Liver (tissue), 9 donors: Measurements from ENCODE around the gene SORCS2. TPM values are rescaled to one million over a fixed set of nuclear protein-coding genes. Genes with fewer than 3 reads are reported as not detected.

Experiments
- DNase-seq: peaks from one replicate; pipeline ENCODE4 v3.0.0-alpha.2; 2017; ENCODE audit warnings: low spot score
- H3K27ac ChIP-seq, 2 donors: one replicate each; pipeline ENCODE4 v1.7.0; 2013; ENCODE audit warnings: inconsistent platforms in 2 of 2, low read length in 2 of 2, control low read depth in 1 of 2, low read depth in 1 of 2, mild to moderate bottlenecking in 1 of 2
- H3K27me3 ChIP-seq, 4 donors: one replicate each; pipeline versions ENCODE4 v1.6.1 to v1.7.0; 2013; ENCODE audit warnings: low read length in 3 of 4, inconsistent platforms in 1 of 4, mild to moderate bottlenecking in 1 of 4, moderate library complexity in 1 of 4; ENCODE audit not compliant: control insufficient read depth in 4 of 4, insufficient read depth in 4 of 4
- H3K36me3 ChIP-seq, 4 donors: one replicate each; pipeline versions ENCODE4 v1.6.1 to v1.7.0; 2013; ENCODE audit warnings: low read length in 3 of 4, mild to moderate bottlenecking in 3 of 4, low read depth in 1 of 4, moderate library complexity in 1 of 4; ENCODE audit not compliant: control insufficient read depth in 4 of 4, insufficient read depth in 3 of 4
- H3K4me1 ChIP-seq, 4 donors: one replicate each; pipeline versions ENCODE4 v1.6.1 to v1.7.0; 2013; ENCODE audit warnings: low read length in 3 of 4, mild to moderate bottlenecking in 3 of 4, moderate library complexity in 1 of 4; ENCODE audit not compliant: control insufficient read depth in 4 of 4, insufficient read depth in 4 of 4
- H3K4me3 ChIP-seq, 3 donors: one replicate each; pipeline versions ENCODE4 v1.6.1 to v1.7.0; 2013; ENCODE audit warnings: low read length in 3 of 3, control low read depth in 1 of 3, low read depth in 1 of 3, mild to moderate bottlenecking in 1 of 3
- H3K9ac ChIP-seq, 2 donors: one replicate each; pipeline ENCODE4 v1.7.0; 2013; ENCODE audit warnings: low read length in 2 of 2, mild to moderate bottlenecking in 2 of 2, moderate library complexity in 2 of 2, control low read depth in 1 of 2, low read depth in 1 of 2
- H3K9me3 ChIP-seq, 4 donors: one replicate each; pipeline versions ENCODE4 v1.6.1 to v1.7.0; 2013; ENCODE audit warnings: low read length in 3 of 4; ENCODE audit not compliant: control insufficient read depth in 4 of 4
- EGR1 ChIP-seq, 2 donors: IDR thresholded peaks; 2 replicates each; pipeline ENCODE4 v1.6.1; 2016 to 2018; ENCODE audit warnings: antibody characterized with exemption in 2 of 2, low read depth in 2 of 2
- GABPA ChIP-seq, 2 donors: IDR thresholded peaks in 1 of 2; conservative IDR thresholded peaks in 1 of 2; 2 replicates each; pipeline ENCODE4 v1.6.1; 2016; ENCODE audit warnings: antibody characterized with exemption in 2 of 2, mild to moderate bottlenecking in 1 of 2, moderate library complexity in 1 of 2
- HNF4A ChIP-seq, 2 donors: conservative IDR thresholded peaks; 2 replicates each; pipeline ENCODE4 v1.6.1; 2016; ENCODE audit warnings: antibody characterized with exemption in 2 of 2, mild to moderate bottlenecking in 2 of 2
- HNF4G ChIP-seq: IDR thresholded peaks from 2 replicates; pipeline ENCODE4 v1.6.1; 2016; ENCODE audit warnings: antibody characterized with exemption
- JUND ChIP-seq, 2 donors: IDR thresholded peaks; 2 replicates each; pipeline ENCODE4 v1.6.1; 2016; ENCODE audit warnings: antibody characterized with exemption in 2 of 2
- NR2F2 ChIP-seq: IDR thresholded peaks from 2 replicates; pipeline ENCODE4 v1.6.1; 2016; ENCODE audit warnings: antibody characterized with exemption
- RAD21 ChIP-seq, 2 donors: IDR thresholded peaks; 2 replicates each; pipeline ENCODE4 v1.6.1; 2016; ENCODE audit warnings: antibody characterized with exemption in 2 of 2, mild to moderate bottlenecking in 2 of 2
- RXRA ChIP-seq, 2 donors: IDR thresholded peaks; 2 replicates each; pipeline ENCODE4 v1.6.1; 2017 to 2018; ENCODE audit warnings: antibody characterized with exemption in 2 of 2, mild to moderate bottlenecking in 1 of 2
- SP1 ChIP-seq: IDR thresholded peaks from 2 replicates; pipeline ENCODE4 v1.6.1; 2018; ENCODE audit warnings: antibody characterized with exemption, mild to moderate bottlenecking
- TAF1 ChIP-seq: conservative IDR thresholded peaks from 2 replicates; pipeline ENCODE4 v1.6.1; 2016; ENCODE audit warnings: antibody characterized with exemption, mild to moderate bottlenecking
- WGBS: extraction: QIAGEN DNeasy Blood & Tissue Kit; methylation state at CpG from one replicate; pipeline ENCODE4 v1.1.7; 2013; 5-methylcytosine and 5-hydroxymethylcytosine counted together
- polyA plus RNA-seq, 2 donors: library from polyadenylated mRNA; stranded (reverse) in 1 of 2; unstranded in 1 of 2; fragments of 200-250 nt in 1 of 2; fragments of >200 nt in 1 of 2; fragmentation: Nextera tagmentation in 1 of 2; extraction: Ambion mirVana in 1 of 2; gene quantifications; one replicate each; pipeline versions ENCODE4 v1.2.1 to v1.2.3, GENCODE V29; 2013 to 2015
- total RNA-seq, 2 donors: library from RNA; depleted of rRNA; stranded (reverse); fragments of >200 nt; gene quantifications; one replicate each; pipeline ENCODE4 v1.2.3, GENCODE V29; 2014
- TF ChIP-seq, protein P1 (sequence below): IDR thresholded peaks from 2 replicates; pipeline ENCODE4 v1.6.1; 2016; ENCODE audit warnings: antibody characterized with exemption
- TF ChIP-seq, protein P2 (sequence below): fragments of 150-350 bp; IDR thresholded peaks from 2 replicates; pipeline ENCODE4 v1.5.1; 2017; ENCODE audit warnings: improper control_type of control experiment, low read depth, low read length; ENCODE audit not compliant: missing input control
- TF ChIP-seq, protein P3 (sequence below): IDR thresholded peaks from 2 replicates; pipeline ENCODE4 v1.6.1; 2016; ENCODE audit warnings: antibody characterized with exemption, mild to moderate bottlenecking
- donor health status: healthy.
- donor health status: healthy.
- donor health status: healthy.
- donor health status: healthy.
- donor health status: healthy.

SORCS2 gene
- total and polyA plus RNA-seq, 4 donors: 0.10 to 1.4 (median 0.92) TPM

GRCh38 chr4:7753931-7754465 lies 561.7 kb downstream of the SORCS2 start:
- Histone ChIP-seq H3K9me3 (no peaks in the 10 kb centered on the region), H3K9ac (no peak overlapping the region), H3K36me3 (no peaks in the 10 kb centered on the region), H3K27me3 (no peaks in the 10 kb centered on the region), H3K27ac (no peak overlapping the region), H3K4me3 (no peak overlapping the region), H3K4me1 (no peaks in the 10 kb centered on the region)
- DNase-seq: no peak
- TF ChIP-seq NR2F2 (no peak), GABPA (IDR thresholded peaks at IDR 0.05 in 1 of 2, conservative IDR thresholded peaks at IDR 0.05 in 1 of 2) (no peak), SP1 (no peak), RXRA (IDR thresholded peaks at IDR 0.05) (no peak), TAF1 (no peak), HNF4A (conservative IDR thresholded peaks at IDR 0.05) (no peak), RAD21 (IDR thresholded peaks at IDR 0.05) (no peak)
- TF ChIP-seq, protein P1, sequence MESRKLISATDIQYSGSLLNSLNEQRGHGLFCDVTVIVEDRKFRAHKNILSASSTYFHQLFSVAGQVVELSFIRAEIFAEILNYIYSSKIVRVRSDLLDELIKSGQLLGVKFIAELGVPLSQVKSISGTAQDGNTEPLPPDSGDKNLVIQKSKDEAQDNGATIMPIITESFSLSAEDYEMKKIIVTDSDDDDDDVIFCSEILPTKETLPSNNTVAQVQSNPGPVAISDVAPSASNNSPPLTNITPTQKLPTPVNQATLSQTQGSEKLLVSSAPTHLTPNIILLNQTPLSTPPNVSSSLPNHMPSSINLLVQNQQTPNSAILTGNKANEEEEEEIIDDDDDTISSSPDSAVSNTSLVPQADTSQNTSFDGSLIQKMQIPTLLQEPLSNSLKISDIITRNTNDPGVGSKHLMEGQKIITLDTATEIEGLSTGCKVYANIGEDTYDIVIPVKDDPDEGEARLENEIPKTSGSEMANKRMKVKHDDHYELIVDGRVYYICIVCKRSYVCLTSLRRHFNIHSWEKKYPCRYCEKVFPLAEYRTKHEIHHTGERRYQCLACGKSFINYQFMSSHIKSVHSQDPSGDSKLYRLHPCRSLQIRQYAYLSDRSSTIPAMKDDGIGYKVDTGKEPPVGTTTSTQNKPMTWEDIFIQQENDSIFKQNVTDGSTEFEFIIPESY: no peak
- WGBS: 88% methylated on average over 15 of the region's 15 CpGs

DNA sequence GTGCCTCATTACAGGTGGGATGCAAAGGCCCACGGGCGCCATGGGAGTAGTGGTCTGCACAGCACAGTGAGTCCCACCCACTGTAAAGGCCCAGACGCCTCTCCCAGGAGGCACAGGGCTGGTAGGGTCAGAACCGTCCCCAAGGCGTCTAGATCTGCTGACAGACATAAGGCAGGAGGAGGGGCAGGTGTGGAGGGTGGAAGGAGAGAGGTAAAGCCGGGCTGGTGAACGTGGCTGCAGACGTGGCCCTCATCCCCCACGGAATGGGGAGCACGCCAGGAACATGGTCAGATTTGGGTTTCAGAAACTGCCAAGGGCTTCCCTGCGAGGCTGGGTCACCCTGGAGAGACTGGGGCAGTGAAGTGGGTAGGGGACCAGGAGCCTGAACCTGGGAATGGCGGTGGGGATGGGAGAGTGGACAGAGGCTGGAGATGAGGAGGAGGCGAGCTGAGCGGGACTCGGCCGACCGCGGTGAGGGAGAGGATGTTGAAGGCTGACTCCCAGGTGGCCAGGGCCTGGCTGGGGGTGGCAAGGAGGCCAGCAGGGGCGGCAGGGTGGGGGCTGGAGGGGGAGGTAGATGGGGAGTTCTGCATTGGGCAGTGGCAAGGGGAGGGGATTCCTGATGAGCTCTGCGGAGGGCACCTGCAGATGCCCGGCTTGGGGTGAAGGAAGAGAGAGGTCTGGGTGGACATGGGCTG lies 562.4 kb downstream of the SORCS2 start:
- H3K27me3 ChIP-seq: no peaks in the 10 kb centered on the region
- no peak overlapping the region for H3K27ac ChIP-seq
- DNase-seq: no peak
- no peaks in the 10 kb centered on the region for H3K36me3 ChIP-seq
- H3K9me3 ChIP-seq: no peaks in the 10 kb centered on the region
- no peak overlapping the region for H3K4me3 ChIP-seq
- H3K9ac ChIP-seq: no peak overlapping the region
- no peaks in the 10 kb centered on the region for H3K4me1 ChIP-seq
- 90% methylated on average over 21 of the region's 21 CpGs for WGBS
- TF ChIP-seq TAF1 (no peak), JUND (IDR thresholded peaks at IDR 0.05) (no peak), NR2F2 (no peak), HNF4G (no peak), HNF4A (conservative IDR thresholded peaks at IDR 0.05) (no peak)
- TF ChIP-seq, protein P2, sequence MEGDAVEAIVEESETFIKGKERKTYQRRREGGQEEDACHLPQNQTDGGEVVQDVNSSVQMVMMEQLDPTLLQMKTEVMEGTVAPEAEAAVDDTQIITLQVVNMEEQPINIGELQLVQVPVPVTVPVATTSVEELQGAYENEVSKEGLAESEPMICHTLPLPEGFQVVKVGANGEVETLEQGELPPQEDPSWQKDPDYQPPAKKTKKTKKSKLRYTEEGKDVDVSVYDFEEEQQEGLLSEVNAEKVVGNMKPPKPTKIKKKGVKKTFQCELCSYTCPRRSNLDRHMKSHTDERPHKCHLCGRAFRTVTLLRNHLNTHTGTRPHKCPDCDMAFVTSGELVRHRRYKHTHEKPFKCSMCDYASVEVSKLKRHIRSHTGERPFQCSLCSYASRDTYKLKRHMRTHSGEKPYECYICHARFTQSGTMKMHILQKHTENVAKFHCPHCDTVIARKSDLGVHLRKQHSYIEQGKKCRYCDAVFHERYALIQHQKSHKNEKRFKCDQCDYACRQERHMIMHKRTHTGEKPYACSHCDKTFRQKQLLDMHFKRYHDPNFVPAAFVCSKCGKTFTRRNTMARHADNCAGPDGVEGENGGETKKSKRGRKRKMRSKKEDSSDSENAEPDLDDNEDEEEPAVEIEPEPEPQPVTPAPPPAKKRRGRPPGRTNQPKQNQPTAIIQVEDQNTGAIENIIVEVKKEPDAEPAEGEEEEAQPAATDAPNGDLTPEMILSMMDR: no peak

- Histone ChIP-seq H3K36me3 (no peaks in the 10 kb centered on the region), H3K9ac (no peak overlapping the region), H3K4me1 (no peaks in the 10 kb centered on the region), H3K4me3 (no peak overlapping the region), H3K27me3 (no peaks in the 10 kb centered on the region), H3K9me3 (no peaks in the 10 kb centered on the region), H3K27ac (no peak overlapping the region)
- 90% methylated on average over 16 of the region's 16 CpGs for WGBS
- no peak for DNase-seq
- TF ChIP-seq GABPA (IDR thresholded peaks at IDR 0.05 in 1 of 2, conservative IDR thresholded peaks at IDR 0.05 in 1 of 2) (no peak), TAF1 (no peak), HNF4G (no peak), RAD21 (IDR thresholded peaks at IDR 0.05) (no peak), EGR1 (IDR thresholded peaks at IDR 0.05; ENCODE audit: low read depth in 2 of 2) (no peak), SP1 (no peak)
- TF ChIP-seq, protein P3, sequence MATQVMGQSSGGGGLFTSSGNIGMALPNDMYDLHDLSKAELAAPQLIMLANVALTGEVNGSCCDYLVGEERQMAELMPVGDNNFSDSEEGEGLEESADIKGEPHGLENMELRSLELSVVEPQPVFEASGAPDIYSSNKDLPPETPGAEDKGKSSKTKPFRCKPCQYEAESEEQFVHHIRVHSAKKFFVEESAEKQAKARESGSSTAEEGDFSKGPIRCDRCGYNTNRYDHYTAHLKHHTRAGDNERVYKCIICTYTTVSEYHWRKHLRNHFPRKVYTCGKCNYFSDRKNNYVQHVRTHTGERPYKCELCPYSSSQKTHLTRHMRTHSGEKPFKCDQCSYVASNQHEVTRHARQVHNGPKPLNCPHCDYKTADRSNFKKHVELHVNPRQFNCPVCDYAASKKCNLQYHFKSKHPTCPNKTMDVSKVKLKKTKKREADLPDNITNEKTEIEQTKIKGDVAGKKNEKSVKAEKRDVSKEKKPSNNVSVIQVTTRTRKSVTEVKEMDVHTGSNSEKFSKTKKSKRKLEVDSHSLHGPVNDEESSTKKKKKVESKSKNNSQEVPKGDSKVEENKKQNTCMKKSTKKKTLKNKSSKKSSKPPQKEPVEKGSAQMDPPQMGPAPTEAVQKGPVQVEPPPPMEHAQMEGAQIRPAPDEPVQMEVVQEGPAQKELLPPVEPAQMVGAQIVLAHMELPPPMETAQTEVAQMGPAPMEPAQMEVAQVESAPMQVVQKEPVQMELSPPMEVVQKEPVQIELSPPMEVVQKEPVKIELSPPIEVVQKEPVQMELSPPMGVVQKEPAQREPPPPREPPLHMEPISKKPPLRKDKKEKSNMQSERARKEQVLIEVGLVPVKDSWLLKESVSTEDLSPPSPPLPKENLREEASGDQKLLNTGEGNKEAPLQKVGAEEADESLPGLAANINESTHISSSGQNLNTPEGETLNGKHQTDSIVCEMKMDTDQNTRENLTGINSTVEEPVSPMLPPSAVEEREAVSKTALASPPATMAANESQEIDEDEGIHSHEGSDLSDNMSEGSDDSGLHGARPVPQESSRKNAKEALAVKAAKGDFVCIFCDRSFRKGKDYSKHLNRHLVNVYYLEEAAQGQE: no peak
Measured at GRCh38 chr4:7755561-7755960, 563.2 kb downstream of the SORCS2 start.
